Epidermal melanocyte (primary cell): ENCODE results near the gene CCDC28B.

Source experiments
- DNase-seq: peaks from one replicate; pipeline ENCODE4 v3.0.0; 2011; ENCODE audit warnings: low spot score; ENCODE audit not compliant: insufficient read length

Gene CCDC28B

GRCh38 chr1:32221980-32222755 lies 21.8 kb downstream of the CCDC28B start, which contains the start of the genes EIF3I and TMEM234:
EIF3I (plus strand) TSS chr1:32222407; CDS start chr1:32222442, 35 bp downstream.
TMEM234 (minus strand) TSS chr1:32222353; CDS start chr1:32222322, 31 bp downstream.
- peak; percentile 90 for DNase-seq

GRCh38 chr1:32223683-32224082 lies 23.3 kb downstream of the CCDC28B start:
- no peak for DNase-seq

GRCh38 chr1:32224285-32224684 lies 23.9 kb downstream of the CCDC28B start:
- DNase-seq = no peak

GRCh38 chr1:32228771-32229170 lies 28.4 kb downstream of the CCDC28B start:
- DNase-seq = no peak

GRCh38 chr1:32231843-32232432 lies 31.5 kb downstream of the CCDC28B start:
- DNase-seq = no peak

- DNase-seq = no peak
These were observed 32.3 kb downstream of the CCDC28B start for GRCh38 chr1:32232558-32233304.

GRCh38 chr1:32234792-32235191 lies 34.4 kb downstream of the CCDC28B start:
- no peak for DNase-seq

- DNase-seq = no peak
These were observed 38.9 kb downstream of the CCDC28B start for GRCh38 chr1:32239337-32239736.

- no peak for DNase-seq
These were observed 39.4 kb downstream of the CCDC28B start for GRCh38 chr1:32239790-32240139.

- DNase-seq = peak; percentile 48
These were observed 40.0 kb downstream of the CCDC28B start for GRCh38 chr1:32240140-32240951.

- no peak for DNase-seq
These were observed 40.8 kb downstream of the CCDC28B start for GRCh38 chr1:32241001-32241763.

- DNase-seq = no peak
These were observed 42.0 kb downstream of the CCDC28B start for GRCh38 chr1:32242341-32242851.

- DNase-seq = peak; percentile 74
These were observed 46.5 kb downstream of the CCDC28B start, which contains the start of gene FAM167B for GRCh38 chr1:32246888-32247273. FAM167B (plus strand) TSS chr1:32247222; CDS start chr1:32247422, 200 bp downstream.

GRCh38 chr1:32247452-32247851 lies 47.1 kb downstream of the CCDC28B start:
- no peak for DNase-seq

- peak; percentile 67 for DNase-seq
These were observed 47.8 kb downstream of the CCDC28B start for GRCh38 chr1:32247983-32248889.

GRCh38 chr1:32249831-32250525 lies 49.6 kb downstream of the CCDC28B start:
- no peak for DNase-seq

GRCh38 chr1:32250893-32251716 lies 50.7 kb downstream of the CCDC28B start, which contains the start of gene LCK:
LCK (plus strand) TSS chr1:32251265; CDS start chr1:32274330, 23,065 bp downstream.
- DNase-seq = no peak
